ENCODE measurements around the gene CYB5R3. TPM values are rescaled to one million over a fixed set of nuclear protein-coding genes. Genes with fewer than 3 reads are reported as not detected.

Gene CYB5R3
- total RNA-seq, 4 donors from 2014 or later: 127 to 268 (median 155) TPM

- Histone ChIP-seq H3K36me3 (peaks cover 0 to 85% of the 10 kb centered on the region in 2 donors), H3K27me3 (no peaks in the 10 kb centered on the region), H3K27ac (peak overlapping the region in 3 of 4 donors; percentile 42 to 64 (median 49)), H3K4me1 (peaks cover 0 to 43% (median 6%) of the 10 kb centered on the region in 3 donors), H3K4me3 (no peak overlapping the region), H3K9me3 (no peaks in the 10 kb centered on the region)
- no peak for TF ChIP-seq CTCF (IDR thresholded peaks at IDR 0.05)
- no peak for TF ChIP-seq POLR2A (IDR thresholded peaks at IDR 0.05)
- no peak for TF ChIP-seq POLR2AphosphoS5 (IDR thresholded peaks at IDR 0.05)
- no peak for TF ChIP-seq EP300 (IDR thresholded peaks at IDR 0.05)
- ATAC-seq: no peak
- no CpG with 5 or more reads among the region's 18 CpGs for WGBS, 2 donors (ENCODE audit: low coverage in 1 of 2)
Measured at GRCh38 chr22:42623301-42623751, 25.9 kb downstream of the CYB5R3 start.

GRCh38 chr22:42622061-42622710 lies 27.0 kb downstream of the CYB5R3 start:
- Histone ChIP-seq H3K36me3 (peaks cover 0 to 73% of the 10 kb centered on the region in 2 donors), H3K27me3 (no peaks in the 10 kb centered on the region), H3K4me3 (no peak overlapping the region), H3K4me1 (peaks cover 0 to 50% (median 6%) of the 10 kb centered on the region in 3 donors), H3K27ac (peak overlapping the region in 3 of 4 donors; percentile 64 to 79 (median 68)), H3K9me3 (no peaks in the 10 kb centered on the region)
- ATAC-seq: no peak
- TF ChIP-seq POLR2AphosphoS5 (IDR thresholded peaks at IDR 0.05): no peak
- TF ChIP-seq EP300 (IDR thresholded peaks at IDR 0.05): no peak
- WGBS, 2 donors (ENCODE audit: low coverage in 1 of 2): no CpG with 5 or more reads among the region's 20 CpGs

- TF ChIP-seq POLR2A (IDR thresholded peaks at IDR 0.05) (no peak), POLR2AphosphoS5 (IDR thresholded peaks at IDR 0.05) (peak; percentile 25), CTCF (IDR thresholded peaks at IDR 0.05) (peak in 3 of 4 experiments; percentile 84 to 94 (median 86)), EP300 (IDR thresholded peaks at IDR 0.05) (no peak)
- Histone ChIP-seq H3K36me3 (peaks cover 0 to 67% of the 10 kb centered on the region in 2 donors), H3K27me3 (no peaks in the 10 kb centered on the region), H3K27ac (peak overlapping the region in 3 of 4 donors; percentile 64 to 79 (median 68)), H3K9me3 (no peaks in the 10 kb centered on the region), H3K4me1 (peaks cover 0 to 57% (median 6%) of the 10 kb centered on the region in 3 donors), H3K4me3 (no peak overlapping the region)
- WGBS, 2 donors (ENCODE audit: low coverage in 1 of 2): 20% methylated on average over 1 to 4 of the region's 11 CpGs
- peak; percentile 84 for ATAC-seq
Measured at GRCh38 chr22:42621505-42622002, 27.6 kb downstream of the CYB5R3 start.

- Histone ChIP-seq H3K27me3 (no peaks in the 10 kb centered on the region), H3K36me3 (peaks cover 0 to 52% of the 10 kb centered on the region in 2 donors), H3K4me3 (no peak overlapping the region), H3K27ac (peak overlapping the region in 3 of 4 donors; percentile 64 to 79 (median 68)), H3K4me1 (peaks cover 0 to 70% (median 12%) of the 10 kb centered on the region in 3 donors), H3K9me3 (no peaks in the 10 kb centered on the region)
- no peak for ATAC-seq
- WGBS, 2 donors (ENCODE audit: low coverage in 1 of 2): no CpG with 5 or more reads among the region's 4 CpGs
- TF ChIP-seq POLR2AphosphoS5 (IDR thresholded peaks at IDR 0.05): no peak
- TF ChIP-seq CTCF (IDR thresholded peaks at IDR 0.05): no peak
- TF ChIP-seq POLR2A (IDR thresholded peaks at IDR 0.05): no peak
- no peak for TF ChIP-seq EP300 (IDR thresholded peaks at IDR 0.05)
Measured at GRCh38 chr22:42620084-42620483, 29.1 kb downstream of the CYB5R3 start.

- H3K36me3 ChIP-seq: peaks cover 0 to 46% of the 10 kb centered on the region in 2 donors
- peaks cover 0 to 64% (median 12%) of the 10 kb centered on the region in 3 donors for H3K4me1 ChIP-seq
- H3K4me3 ChIP-seq: no peak overlapping the region
- H3K27ac ChIP-seq: peak overlapping the region in 3 of 4 donors; percentile 64 to 79 (median 68)
- ATAC-seq: no peak
- WGBS, 2 donors (ENCODE audit: low coverage in 1 of 2): 80% methylated on average over 1 of the region's 35 CpGs; no CpG with 5 or more reads in 1 of the 2 donors
- H3K27me3 ChIP-seq: no peaks in the 10 kb centered on the region
- H3K9me3 ChIP-seq: no peaks in the 10 kb centered on the region
- no peak for TF ChIP-seq EP300 (IDR thresholded peaks at IDR 0.05)
- no peak for TF ChIP-seq CTCF (IDR thresholded peaks at IDR 0.05)
- no peak for TF ChIP-seq POLR2A (IDR thresholded peaks at IDR 0.05)
- TF ChIP-seq POLR2AphosphoS5 (IDR thresholded peaks at IDR 0.05): no peak
Measured at GRCh38 chr22:42619261-42620063, 29.7 kb downstream of the CYB5R3 start.

Data from gastroesophageal sphincter (tissue), 4 donors.